GM12864 (cell line): ENCODE measurements around the gene UNC13B.

Experiments
- DNase-seq: peaks from one replicate; pipeline ENCODE4 v3.0.0-alpha.2; 2011; ENCODE audit warnings: low read depth
- H3K4me3 ChIP-seq: 2 replicates; pipeline ENCODE4 v1.5.1; 2011; ENCODE audit warnings: mild to moderate bottlenecking, low read depth, low read length, control low read depth
- TF ChIP-seq, protein P1 (sequence below): IDR thresholded peaks from 2 replicates; pipeline ENCODE4 v1.5.1; 2011; ENCODE audit warnings: low read depth, mild to moderate bottlenecking, moderate library complexity, low read length, control low read depth, inconsistent platforms; ENCODE audit errors: missing control alignments

Gene UNC13B

GRCh38 chr9:35355939-35356338, 194.1 kb downstream of the UNC13B start:
- DNase-seq: no peak
- no peak overlapping the region for H3K4me3 ChIP-seq
- TF ChIP-seq, protein P1, sequence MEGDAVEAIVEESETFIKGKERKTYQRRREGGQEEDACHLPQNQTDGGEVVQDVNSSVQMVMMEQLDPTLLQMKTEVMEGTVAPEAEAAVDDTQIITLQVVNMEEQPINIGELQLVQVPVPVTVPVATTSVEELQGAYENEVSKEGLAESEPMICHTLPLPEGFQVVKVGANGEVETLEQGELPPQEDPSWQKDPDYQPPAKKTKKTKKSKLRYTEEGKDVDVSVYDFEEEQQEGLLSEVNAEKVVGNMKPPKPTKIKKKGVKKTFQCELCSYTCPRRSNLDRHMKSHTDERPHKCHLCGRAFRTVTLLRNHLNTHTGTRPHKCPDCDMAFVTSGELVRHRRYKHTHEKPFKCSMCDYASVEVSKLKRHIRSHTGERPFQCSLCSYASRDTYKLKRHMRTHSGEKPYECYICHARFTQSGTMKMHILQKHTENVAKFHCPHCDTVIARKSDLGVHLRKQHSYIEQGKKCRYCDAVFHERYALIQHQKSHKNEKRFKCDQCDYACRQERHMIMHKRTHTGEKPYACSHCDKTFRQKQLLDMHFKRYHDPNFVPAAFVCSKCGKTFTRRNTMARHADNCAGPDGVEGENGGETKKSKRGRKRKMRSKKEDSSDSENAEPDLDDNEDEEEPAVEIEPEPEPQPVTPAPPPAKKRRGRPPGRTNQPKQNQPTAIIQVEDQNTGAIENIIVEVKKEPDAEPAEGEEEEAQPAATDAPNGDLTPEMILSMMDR: no peak

DNA sequence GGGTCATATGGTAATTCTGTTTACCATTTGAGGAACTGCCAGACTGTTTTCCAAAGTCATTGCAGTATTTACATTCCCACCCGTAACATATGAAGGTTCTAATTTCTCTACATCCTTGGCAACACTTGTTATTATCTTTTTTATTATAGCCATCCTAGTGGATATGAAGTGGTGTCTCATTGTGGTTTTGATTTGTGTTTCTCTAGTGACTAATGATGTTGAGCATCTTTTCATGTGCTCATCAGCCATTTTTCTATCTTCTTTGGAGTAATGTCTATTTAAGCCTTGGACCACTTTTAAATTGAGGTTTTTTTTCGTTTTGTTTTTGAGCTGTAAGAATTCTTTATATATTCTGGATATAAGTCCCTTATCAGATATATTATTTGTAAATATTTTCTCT, 195.3 kb downstream of the UNC13B start:
- no peak overlapping the region for H3K4me3 ChIP-seq
- TF ChIP-seq, protein P1: no peak
- DNase-seq: no peak

DNA sequence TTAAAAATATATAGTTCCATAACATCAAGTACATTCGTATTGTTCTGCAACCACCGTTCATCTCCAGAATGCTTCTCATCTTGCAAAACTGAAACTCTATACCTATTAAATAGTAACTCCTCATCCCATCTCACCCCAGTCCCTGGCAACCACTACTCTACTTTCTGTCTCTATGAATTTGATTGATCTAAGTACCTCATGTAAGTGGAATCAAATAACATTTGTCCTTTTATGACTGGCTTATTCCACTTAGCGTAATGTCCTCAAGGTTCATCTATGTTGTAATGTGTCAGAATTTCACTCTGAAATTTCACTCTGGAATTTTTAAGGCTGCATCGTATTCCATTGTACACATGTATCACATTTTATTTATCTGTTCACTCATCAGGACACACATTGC, 196.0 kb downstream of the UNC13B start:
- TF ChIP-seq, protein P1: no peak
- no peak overlapping the region for H3K4me3 ChIP-seq
- DNase-seq: no peak

DNA sequence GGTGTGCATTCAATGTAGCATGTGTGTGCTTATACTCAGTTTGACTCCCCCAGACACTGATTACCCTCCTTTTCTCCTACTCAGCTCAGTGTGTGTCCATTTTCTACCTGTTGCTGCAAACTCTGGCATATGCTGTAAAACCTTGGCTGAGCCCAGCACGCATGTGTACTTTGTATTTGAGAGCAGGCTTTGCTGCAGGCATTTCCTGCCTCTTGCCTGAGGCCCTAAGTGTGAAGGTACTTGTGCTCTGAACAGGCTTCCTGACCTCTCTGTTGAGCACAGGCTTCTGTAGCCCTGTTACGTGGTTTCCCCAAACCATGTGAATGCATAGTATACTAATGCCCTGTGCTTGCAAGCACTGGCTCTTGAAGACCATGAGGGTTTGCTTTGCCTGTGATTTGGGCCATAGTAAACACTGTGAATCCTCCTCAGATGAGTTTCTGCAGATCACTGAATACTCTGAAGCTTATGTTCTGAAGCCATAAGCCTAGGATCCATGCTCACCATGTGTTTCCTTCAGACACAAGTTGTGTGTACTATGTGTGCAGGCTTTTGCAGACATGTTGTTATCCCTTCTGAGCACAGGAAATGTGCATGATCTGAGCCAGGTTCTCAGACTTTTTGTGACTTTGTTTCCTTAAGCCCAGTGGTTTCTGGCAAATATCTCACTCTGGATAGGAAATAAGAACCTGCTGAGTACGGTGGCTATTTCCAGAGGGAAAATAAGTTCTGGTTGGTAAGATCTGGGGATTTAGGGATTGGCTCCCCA, 203.2 kb downstream of the UNC13B start:
- DNase-seq: no peak
- TF ChIP-seq, protein P1: no peak
- H3K4me3 ChIP-seq: no peak overlapping the region

DNA sequence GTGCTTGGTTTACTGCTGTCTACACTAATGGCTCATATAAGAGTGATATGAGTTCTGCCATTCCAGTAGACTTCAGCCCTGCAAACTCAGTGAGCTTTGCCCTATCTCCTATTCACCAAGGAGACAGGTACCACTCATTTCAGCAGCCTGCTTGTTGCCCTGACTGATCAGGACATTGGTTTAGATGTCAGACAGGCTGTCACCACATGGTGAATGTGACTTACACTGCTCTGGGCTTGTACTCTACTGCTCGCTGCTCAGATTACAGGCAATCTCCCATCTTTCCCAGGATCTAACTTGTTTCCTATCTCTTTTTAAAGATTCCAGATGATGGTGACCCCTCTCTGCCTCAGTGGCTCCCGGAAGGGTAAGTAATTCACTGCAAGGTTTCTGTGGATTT, 204.8 kb downstream of the UNC13B start:
- DNase-seq: no peak
- TF ChIP-seq, protein P1: no peak
- no peak overlapping the region for H3K4me3 ChIP-seq

- DNase-seq: no peak
Measured at GRCh38 chr9:35367451-35367850, 205.6 kb downstream of the UNC13B start.

DNA sequence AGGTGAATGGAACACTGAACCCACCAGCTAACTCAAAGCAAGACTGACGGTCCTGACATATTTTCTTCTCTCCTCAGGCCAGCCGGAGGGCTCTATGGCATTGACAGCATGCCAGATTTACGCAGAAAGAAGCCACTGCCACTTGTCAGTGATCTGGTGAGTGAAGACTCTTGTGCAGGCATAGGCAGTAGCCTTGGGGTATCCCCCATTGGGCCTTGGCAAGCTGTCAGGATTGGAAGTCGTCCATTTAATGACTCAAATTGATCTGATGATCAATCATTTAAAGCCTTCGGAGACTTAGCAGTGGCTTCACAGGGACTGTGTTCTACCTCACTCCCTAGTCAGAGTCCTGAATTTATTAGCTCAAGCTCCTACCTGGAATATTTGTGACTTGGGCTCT, 208.4 kb downstream of the UNC13B start:
- TF ChIP-seq, protein P1: no peak
- H3K4me3 ChIP-seq: no peak overlapping the region
- no peak for DNase-seq

More at GRCh38 chr9:35367451-35367850, 205.6 kb downstream of the UNC13B start:
- TF ChIP-seq, protein P1: no peak
- H3K4me3 ChIP-seq: no peak overlapping the region
